HFFc6 (cell line): ENCODE data around the gene ATP5MC2. TPM values are rescaled to one million over a fixed set of nuclear protein-coding genes. Genes with fewer than 3 reads are reported as not detected.

Experiments
- DNase-seq: peaks from one replicate; pipeline ENCODE4 v3.0.0-alpha.2; 2018
- H3K27ac Mint-ChIP-seq: 2 replicates; pipeline ENCODE4 v1.8.0; 2020; ENCODE audit warnings: mild to moderate bottlenecking, mixed read lengths
- H3K27me3 Mint-ChIP-seq: 2 replicates; pipeline ENCODE4 v1.8.0; 2021; ENCODE audit warnings: mild to moderate bottlenecking, moderate library complexity, mixed read lengths; ENCODE audit not compliant: insufficient read depth
- H3K36me3 Mint-ChIP-seq: 2 replicates; pipeline ENCODE4 v1.8.0; 2021; ENCODE audit warnings: low read depth, mixed read lengths
- H3K4me1 Mint-ChIP-seq: 2 replicates; pipeline ENCODE4 v1.8.0; 2020; ENCODE audit warnings: low read depth, mixed read lengths
- H3K4me3 Mint-ChIP-seq: 2 replicates; pipeline ENCODE4 v1.8.0; 2020; ENCODE audit warnings: mild to moderate bottlenecking, moderate library complexity, mixed read lengths
- H3K9me3 Mint-ChIP-seq: 2 replicates; pipeline ENCODE4 v1.8.0; 2020; ENCODE audit warnings: mild to moderate bottlenecking, mixed read lengths
- total RNA-seq, 6 experiments: library from RNA; stranded (reverse); fragmentation: NEBNext Ultra II Directional; extraction: Animal tissue kit (Norgen Biotek cat#: 25700); gene quantifications; 2 replicates in 1 of 6; 3 replicates in 5 of 6; pipeline ENCODE4 v1.2.3, GENCODE V29; 2021
- TF ChIP-seq, protein P1 (sequence below): fragments of 200-600 bp; sonication (generic); IDR thresholded peaks from 2 replicates; pipeline ENCODE4 v1.5.0; 2021; ENCODE audit warnings: antibody characterized with exemption, mild to moderate bottlenecking

The ATP5MC2 gene
- total RNA-seq, 6 experiments from 2014 or later, result 257 to 366 (median 308) TPM

DNA sequence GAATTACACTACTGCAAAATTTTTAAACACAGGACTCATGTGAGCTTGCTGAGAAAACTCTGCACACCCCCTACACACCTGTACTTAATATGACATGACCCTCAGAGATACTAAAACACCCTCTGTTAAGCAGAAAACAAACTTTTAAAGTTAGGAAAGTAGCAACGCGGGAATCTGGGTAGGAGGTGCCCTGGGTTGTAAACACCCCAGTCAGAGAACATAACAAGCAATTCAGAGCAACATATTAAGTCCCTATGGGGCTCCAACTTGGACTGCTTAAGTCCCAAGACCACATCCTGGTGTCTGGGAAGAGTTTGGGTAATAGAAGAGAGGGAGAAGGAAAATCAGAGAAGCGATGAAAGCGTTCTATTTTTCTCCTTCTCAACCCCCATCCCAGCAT lies 50.9 kb downstream of the ATP5MC2 start:
- Mint-ChIP-seq H3K4me3 (peak overlapping the region; percentile 99), H3K9me3 (no peaks in the 10 kb centered on the region), H3K27me3 (no peaks in the 10 kb centered on the region; the same call in 1 of the 2 replicates), H3K27ac (peak overlapping the region; percentile 96; the same call in 1 of the 2 replicates), H3K4me1 (peaks cover 34% of the 10 kb centered on the region), H3K36me3 (peaks cover 6% of the 10 kb centered on the region)
- DNase-seq, result no peak
- TF ChIP-seq, protein P1, sequence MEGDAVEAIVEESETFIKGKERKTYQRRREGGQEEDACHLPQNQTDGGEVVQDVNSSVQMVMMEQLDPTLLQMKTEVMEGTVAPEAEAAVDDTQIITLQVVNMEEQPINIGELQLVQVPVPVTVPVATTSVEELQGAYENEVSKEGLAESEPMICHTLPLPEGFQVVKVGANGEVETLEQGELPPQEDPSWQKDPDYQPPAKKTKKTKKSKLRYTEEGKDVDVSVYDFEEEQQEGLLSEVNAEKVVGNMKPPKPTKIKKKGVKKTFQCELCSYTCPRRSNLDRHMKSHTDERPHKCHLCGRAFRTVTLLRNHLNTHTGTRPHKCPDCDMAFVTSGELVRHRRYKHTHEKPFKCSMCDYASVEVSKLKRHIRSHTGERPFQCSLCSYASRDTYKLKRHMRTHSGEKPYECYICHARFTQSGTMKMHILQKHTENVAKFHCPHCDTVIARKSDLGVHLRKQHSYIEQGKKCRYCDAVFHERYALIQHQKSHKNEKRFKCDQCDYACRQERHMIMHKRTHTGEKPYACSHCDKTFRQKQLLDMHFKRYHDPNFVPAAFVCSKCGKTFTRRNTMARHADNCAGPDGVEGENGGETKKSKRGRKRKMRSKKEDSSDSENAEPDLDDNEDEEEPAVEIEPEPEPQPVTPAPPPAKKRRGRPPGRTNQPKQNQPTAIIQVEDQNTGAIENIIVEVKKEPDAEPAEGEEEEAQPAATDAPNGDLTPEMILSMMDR, result no peak

DNA sequence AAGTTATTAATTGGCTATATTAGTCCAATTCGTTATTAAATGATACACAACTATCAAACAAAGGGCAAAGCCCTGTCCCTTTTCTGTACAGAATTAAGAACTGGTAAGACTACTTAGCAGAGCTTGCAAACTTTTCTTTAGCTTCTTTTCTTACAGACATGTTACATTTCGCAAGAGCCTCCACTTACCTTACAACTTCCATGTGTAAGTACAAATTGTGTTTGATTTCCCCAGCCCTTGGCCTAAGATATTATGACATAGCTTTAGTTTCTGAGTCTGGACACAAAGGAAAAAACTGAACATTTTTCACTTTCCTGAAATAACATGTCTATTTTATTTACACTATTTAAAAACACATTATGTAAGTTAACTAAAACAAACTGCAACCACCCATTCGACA lies 51.4 kb downstream of the ATP5MC2 start:
- TF ChIP-seq, protein P1, result no peak
- no peak for DNase-seq
- Mint-ChIP-seq H3K9me3 (no peaks in the 10 kb centered on the region), H3K4me1 (peaks cover 34% of the 10 kb centered on the region), H3K27ac (peak overlapping the region; percentile 96; the same call in 1 of the 2 replicates), H3K27me3 (no peaks in the 10 kb centered on the region; the same call in 1 of the 2 replicates), H3K36me3 (peaks cover 6% of the 10 kb centered on the region), H3K4me3 (peak overlapping the region; percentile 99)

DNA sequence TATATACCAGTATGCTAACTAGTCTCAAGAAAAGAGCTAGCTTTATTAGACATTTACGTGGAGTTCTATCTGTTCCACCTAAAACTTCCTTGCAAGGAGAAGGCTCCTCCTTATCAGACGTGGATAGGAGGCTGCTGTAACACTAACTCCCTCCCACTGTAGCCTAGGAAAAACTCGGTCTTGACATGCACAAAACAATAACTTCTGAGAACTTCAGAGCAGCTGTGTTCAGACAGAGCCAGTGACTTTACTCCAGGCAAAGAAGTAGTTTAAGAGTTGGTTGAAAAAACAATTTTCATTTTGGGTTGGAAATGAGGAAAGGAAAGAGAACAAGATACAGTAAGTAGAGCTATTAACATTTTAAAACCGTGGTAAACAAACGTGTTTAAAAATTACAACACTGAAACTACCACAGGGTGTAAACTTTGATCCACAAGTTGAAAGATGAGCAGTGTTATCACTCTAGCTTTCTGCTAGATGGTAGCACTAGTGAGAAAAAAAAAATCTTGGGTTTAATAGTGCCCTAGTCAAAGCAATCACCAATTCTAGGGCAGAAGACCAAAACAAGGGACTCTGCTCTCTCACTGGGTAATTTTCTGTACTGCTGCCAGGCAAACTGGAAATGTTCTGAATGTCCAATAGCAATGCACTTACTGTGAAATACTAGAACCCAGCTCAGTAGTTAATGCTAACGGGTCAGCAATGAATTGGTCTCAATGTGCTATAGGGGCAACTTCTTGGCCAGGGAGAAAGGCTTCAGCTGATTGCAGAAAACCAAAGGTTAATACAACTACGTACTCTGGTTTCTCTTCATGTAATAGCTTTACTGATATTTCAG lies 52.1 kb downstream of the ATP5MC2 start:
- TF ChIP-seq, protein P1, result no peak
- Mint-ChIP-seq H3K36me3 (peaks cover 6% of the 10 kb centered on the region), H3K27ac (peak overlapping the region; percentile 57), H3K27me3 (no peaks in the 10 kb centered on the region; the same call in 1 of the 2 replicates), H3K4me3 (peak overlapping the region; percentile 99), H3K4me1 (peaks cover 34% of the 10 kb centered on the region), H3K9me3 (no peaks in the 10 kb centered on the region)
- DNase-seq, result no peak

DNA sequence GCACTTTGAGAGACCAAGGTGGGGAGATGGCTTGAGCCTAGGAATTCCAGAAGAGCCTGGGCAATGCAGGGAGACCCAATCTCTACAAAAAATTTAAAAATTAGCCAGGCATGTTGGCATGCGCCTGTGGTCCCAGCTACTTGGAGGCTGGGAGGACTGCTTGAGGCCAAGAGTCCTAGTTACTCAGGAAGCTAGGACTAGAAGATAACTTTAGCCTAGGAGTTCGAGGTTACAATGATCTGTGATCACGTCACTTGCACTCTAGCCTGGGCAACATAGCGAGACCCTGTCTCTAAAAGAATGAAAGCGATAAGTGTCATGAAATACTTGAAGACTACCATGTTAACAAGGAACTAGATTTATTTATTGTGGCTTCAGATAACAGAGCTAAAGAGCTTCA lies 53.2 kb downstream of the ATP5MC2 start:
- Mint-ChIP-seq H3K4me1 (peaks cover 44% of the 10 kb centered on the region), H3K27me3 (no peaks in the 10 kb centered on the region; the same call in 1 of the 2 replicates), H3K36me3 (peaks cover 12% of the 10 kb centered on the region), H3K27ac (no peak overlapping the region), H3K4me3 (no peak overlapping the region), H3K9me3 (no peaks in the 10 kb centered on the region)
- DNase-seq, result no peak
- TF ChIP-seq, protein P1, result no peak

DNA sequence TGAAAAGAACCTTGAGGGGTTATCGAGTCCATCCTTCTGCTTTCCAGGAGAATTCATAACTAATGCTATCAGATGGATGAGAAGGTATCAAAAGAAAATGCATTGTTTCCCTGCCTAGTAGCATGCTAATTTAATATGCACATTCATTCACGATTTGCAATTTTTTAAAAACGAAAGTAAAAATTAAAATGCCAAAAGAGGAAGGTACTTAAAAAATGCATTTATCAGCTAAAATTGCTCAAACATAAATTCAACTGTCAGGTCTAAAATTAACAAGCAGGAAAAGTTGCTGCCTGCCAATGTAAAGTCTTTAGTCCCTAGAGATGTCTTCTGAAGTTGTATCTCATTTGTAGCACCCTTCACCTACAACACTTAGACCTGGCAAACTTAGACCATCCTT lies 57.6 kb downstream of the ATP5MC2 start:
- TF ChIP-seq, protein P1, result no peak
- Mint-ChIP-seq H3K36me3 (peaks cover 15% of the 10 kb centered on the region; the same call in 1 of the 2 replicates), H3K4me3 (no peak overlapping the region), H3K27me3 (no peaks in the 10 kb centered on the region), H3K27ac (peak overlapping the region; percentile 19), H3K9me3 (no peaks in the 10 kb centered on the region), H3K4me1 (peaks cover 24% of the 10 kb centered on the region)
- DNase-seq, result no peak
